ENCODE results near the gene ZBTB34. TPM values are rescaled to one million over a fixed set of nuclear protein-coding genes. Genes with fewer than 3 reads are reported as not detected.

Gene ZBTB34
- total RNA-seq, 1 experiment from 2014 or later = 23.5 TPM

GRCh38 chr9:126856326-126856877 lies 4.0 kb upstream of the ZBTB34 start:
- Histone ChIP-seq H3K27ac (no peak overlapping the region), H3K4me3 (no peak overlapping the region), H3K9me3 (replicated peaks) (no peaks in the 10 kb centered on the region), H3K27me3 (peaks cover 14% of the 10 kb centered on the region; the same call in 1 of the 2 replicates), H3K4me1 (peaks cover 12% of the 10 kb centered on the region; the same call in 1 of the 2 replicates), H3K36me3 (no peaks in the 10 kb centered on the region)
- DNase-seq = no peak

DNA sequence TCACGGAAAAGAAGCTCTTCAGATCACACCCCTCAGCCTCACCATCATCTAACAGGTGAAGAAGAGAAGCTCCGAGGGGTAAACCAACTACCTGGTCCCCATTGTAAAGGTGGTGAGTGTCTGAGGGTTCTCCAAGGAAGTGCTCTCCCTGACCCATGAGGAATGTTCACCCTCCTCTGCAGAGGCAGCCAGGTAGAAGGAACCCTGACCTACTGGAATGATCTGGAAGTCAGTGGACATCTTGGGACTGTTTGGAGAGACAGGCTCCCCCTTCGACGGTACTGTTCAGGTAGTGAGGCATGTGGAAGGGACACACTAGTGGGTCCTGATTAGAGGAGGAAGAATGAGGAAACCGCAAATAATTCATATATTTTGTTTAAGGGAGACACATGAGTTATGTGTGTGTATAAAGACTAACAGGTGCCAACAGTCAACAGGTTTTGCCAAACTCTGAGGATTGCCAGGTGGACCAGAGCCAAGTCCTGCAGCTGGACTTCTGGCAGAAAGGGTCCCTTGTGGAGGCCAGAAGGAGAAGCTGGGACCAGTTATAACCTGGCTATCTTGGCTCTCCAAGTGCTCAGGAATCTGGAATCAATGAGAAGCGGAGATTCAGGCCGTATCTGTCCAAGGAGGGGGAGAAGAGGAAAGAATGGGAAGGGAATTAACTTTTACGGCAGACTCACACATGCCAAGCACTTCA lies 3.0 kb upstream of the ZBTB34 start:
- H3K27ac ChIP-seq = no peak overlapping the region
- peak; percentile 42 to 61 for DNase-seq

DNA sequence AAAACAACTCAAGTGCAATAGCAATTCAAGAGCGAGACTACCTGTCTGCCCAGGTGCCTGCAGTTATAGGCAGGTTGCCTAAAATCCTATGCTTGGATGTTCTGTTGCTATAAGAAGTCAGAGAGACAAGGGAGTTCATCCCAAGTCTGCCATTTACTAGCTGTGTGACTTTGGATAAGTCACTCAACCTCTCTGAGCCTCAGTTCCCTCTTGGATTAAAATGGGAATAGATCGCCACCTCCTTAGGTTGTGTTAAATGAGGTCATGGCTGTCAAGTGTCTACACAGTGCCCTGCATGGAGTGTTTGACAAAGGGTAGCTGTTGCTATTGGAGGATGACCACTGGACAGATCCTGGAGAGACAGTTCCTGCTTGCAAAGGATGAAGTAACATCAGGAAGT lies 1.3 kb upstream of the ZBTB34 start:
- H3K36me3 ChIP-seq = 0 out of 2 replicates have a peak, but pooled peaks cover 2% of the 10 kb centered on the region
- H3K9me3 ChIP-seq (replicated peaks) = no peaks in the 10 kb centered on the region
- no peak overlapping the region for H3K4me3 ChIP-seq
- H3K27me3 ChIP-seq = peaks cover 7% of the 10 kb centered on the region; the same call in 1 of the 2 replicates
- DNase-seq = no peak
- peaks cover 12% of the 10 kb centered on the region; the same call in 1 of the 2 replicates for H3K4me1 ChIP-seq
- no peak overlapping the region for H3K27ac ChIP-seq

More for the DNA sequence above, 3.0 kb upstream of the ZBTB34 start:
- Histone ChIP-seq H3K4me3 (no peak overlapping the region), H3K36me3 (no peaks in the 10 kb centered on the region), H3K27me3 (peaks cover 14% of the 10 kb centered on the region; the same call in 1 of the 2 replicates), H3K4me1 (peaks cover 12% of the 10 kb centered on the region; the same call in 1 of the 2 replicates), H3K9me3 (replicated peaks) (no peaks in the 10 kb centered on the region)

DNA sequence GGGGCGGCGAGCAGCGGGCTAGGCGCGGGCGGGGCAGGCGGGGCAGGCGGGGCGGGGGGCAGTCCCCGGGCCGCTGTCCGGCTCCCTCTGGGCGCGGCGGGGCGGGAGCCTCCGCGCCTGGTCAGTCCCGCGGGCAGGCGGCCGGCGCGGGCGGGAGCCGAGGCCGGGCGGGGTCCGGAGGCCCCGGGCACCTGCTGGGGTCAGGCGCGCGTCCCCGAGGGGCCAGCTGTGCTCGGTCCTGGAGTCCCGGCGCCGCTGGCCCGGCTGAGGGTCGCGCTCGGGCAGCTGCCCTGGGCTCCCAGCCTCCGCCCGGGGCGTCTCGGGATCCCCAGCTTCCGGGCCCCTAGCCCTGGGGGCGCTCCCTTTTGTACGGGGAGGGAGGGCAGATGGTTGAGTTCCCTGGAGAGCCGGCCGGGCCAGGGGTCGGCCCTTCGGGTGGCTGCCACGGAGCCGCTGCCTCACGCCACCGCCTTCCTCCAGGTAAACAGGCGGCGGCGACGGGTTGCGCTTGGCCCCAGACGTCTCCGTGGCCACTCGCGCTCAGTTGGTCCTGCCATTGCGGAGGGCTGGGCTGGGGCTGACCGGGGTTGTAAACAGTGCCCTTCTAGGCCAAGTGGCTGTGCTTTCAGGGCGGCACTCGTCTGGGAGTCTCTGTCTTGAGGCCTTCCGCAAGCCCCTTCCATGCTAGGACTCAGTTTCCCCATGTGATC lies 473 bp downstream of the ZBTB34 start:
- peak overlapping the region; percentile 23; the same call in 1 of the 2 replicates for H3K27ac ChIP-seq
- peaks cover 19% of the 10 kb centered on the region for H3K4me1 ChIP-seq
- H3K27me3 ChIP-seq = peaks cover 7% of the 10 kb centered on the region; the same call in 1 of the 2 replicates
- H3K9me3 ChIP-seq (replicated peaks) = no peaks in the 10 kb centered on the region
- peak overlapping the region; percentile 84 for H3K4me3 ChIP-seq
- peaks cover 7% of the 10 kb centered on the region; the same call in 1 of the 2 replicates for H3K36me3 ChIP-seq
- DNase-seq = peak; percentile 50 to 52

- no peak overlapping the region for H3K27ac ChIP-seq
- peak overlapping the region; percentile 84 for H3K4me3 ChIP-seq
- no peak for DNase-seq
Observed at GRCh38 chr9:126861707-126862103, 1.3 kb downstream of the ZBTB34 start.

GRCh38 chr9:126862104-126862761 lies 1.8 kb downstream of the ZBTB34 start:
- Histone ChIP-seq H3K4me1 (peaks cover 18% of the 10 kb centered on the region), H3K4me3 (no peak overlapping the region), H3K27me3 (peaks cover 7% of the 10 kb centered on the region; the same call in 1 of the 2 replicates), H3K9me3 (replicated peaks) (no peaks in the 10 kb centered on the region), H3K36me3 (peaks cover 14% of the 10 kb centered on the region), H3K27ac (no peak overlapping the region)
- no peak for DNase-seq

More at GRCh38 chr9:126861707-126862103, 1.3 kb downstream of the ZBTB34 start:
- H3K36me3 ChIP-seq = peaks cover 10% of the 10 kb centered on the region
- H3K27me3 ChIP-seq = peaks cover 7% of the 10 kb centered on the region; the same call in 1 of the 2 replicates
- H3K4me1 ChIP-seq = peaks cover 19% of the 10 kb centered on the region
- no peaks in the 10 kb centered on the region for H3K9me3 ChIP-seq (replicated peaks)

DNA sequence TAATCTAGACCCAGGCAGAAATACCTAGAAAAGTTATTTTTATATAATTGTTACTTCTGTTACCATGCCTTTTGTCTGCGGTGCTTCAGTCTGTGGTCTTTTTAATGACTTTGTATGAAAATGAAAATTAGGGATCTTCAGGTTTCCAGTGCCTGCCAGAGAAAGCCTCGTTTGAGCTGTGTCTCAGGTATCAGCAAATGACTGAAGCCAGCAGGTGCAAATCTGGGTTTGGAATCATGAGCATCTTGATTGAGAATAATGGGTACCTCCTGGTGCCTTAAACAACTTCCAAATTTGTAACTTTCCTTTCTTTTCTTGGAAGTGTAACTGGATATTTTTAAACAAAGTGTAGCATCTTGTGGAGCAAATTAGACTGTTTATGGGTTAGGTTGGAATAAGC lies 4.3 kb downstream of the ZBTB34 start:
- Histone ChIP-seq H3K4me3 (no peak overlapping the region), H3K36me3 (peaks cover 14% of the 10 kb centered on the region), H3K9me3 (replicated peaks) (no peaks in the 10 kb centered on the region), H3K4me1 (peaks cover 10% of the 10 kb centered on the region), H3K27me3 (no peaks in the 10 kb centered on the region), H3K27ac (no peak overlapping the region)
- peak; percentile 64 to 82 for DNase-seq

DNA sequence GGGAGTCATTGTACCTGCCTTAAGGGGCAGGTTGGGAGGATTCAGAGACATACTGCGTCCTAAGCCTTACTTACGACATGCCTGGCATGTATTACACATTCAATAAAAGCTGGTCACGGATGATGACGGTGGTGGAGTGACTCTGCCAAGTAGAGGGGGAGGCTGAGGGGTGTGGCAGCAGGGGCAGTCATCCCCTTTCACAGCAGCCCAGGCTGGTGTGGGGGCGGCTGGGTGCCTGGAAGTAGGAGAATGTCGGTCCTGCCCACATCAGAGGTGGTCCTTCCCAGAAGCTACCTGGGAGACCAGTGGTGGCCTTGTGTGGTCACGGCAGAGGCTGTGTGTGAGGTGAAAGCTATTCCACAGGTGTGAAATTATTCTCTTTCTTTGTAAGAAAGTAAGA lies 8.9 kb downstream of the ZBTB34 start:
- no peak overlapping the region for H3K27ac ChIP-seq
- peaks cover 6% of the 10 kb centered on the region; the same call in 1 of the 2 replicates for H3K4me1 ChIP-seq
- H3K36me3 ChIP-seq = peaks cover 10% of the 10 kb centered on the region
- no peaks in the 10 kb centered on the region for H3K27me3 ChIP-seq
- H3K4me3 ChIP-seq = no peak overlapping the region
- DNase-seq = no peak
- H3K9me3 ChIP-seq (replicated peaks) = no peaks in the 10 kb centered on the region

- DNase-seq = no peak
- Histone ChIP-seq H3K4me1 (no peaks in the 10 kb centered on the region), H3K36me3 (peaks cover 3% of the 10 kb centered on the region; the same call in 1 of the 2 replicates), H3K27me3 (no peaks in the 10 kb centered on the region), H3K27ac (no peak overlapping the region), H3K9me3 (replicated peaks) (no peaks in the 10 kb centered on the region), H3K4me3 (no peak overlapping the region)
Observed at GRCh38 chr9:126872516-126872915, 12.1 kb downstream of the ZBTB34 start.

GRCh38 chr9:126874546-126875314 lies 14.3 kb downstream of the ZBTB34 start:
- no peak for DNase-seq
- Histone ChIP-seq H3K4me1 (no peaks in the 10 kb centered on the region), H3K27ac (no peak overlapping the region), H3K9me3 (replicated peaks) (no peaks in the 10 kb centered on the region), H3K4me3 (no peak overlapping the region), H3K36me3 (peaks cover 7% of the 10 kb centered on the region), H3K27me3 (no peaks in the 10 kb centered on the region)

GRCh38 chr9:126875756-126876510 lies 15.5 kb downstream of the ZBTB34 start:
- peaks cover 11% of the 10 kb centered on the region for H3K36me3 ChIP-seq
- no peak overlapping the region for H3K27ac ChIP-seq
- no peaks in the 10 kb centered on the region for H3K27me3 ChIP-seq
- no peaks in the 10 kb centered on the region for H3K4me1 ChIP-seq
- H3K4me3 ChIP-seq = no peak overlapping the region
- H3K9me3 ChIP-seq (replicated peaks) = no peaks in the 10 kb centered on the region
- DNase-seq = no peak

DNA sequence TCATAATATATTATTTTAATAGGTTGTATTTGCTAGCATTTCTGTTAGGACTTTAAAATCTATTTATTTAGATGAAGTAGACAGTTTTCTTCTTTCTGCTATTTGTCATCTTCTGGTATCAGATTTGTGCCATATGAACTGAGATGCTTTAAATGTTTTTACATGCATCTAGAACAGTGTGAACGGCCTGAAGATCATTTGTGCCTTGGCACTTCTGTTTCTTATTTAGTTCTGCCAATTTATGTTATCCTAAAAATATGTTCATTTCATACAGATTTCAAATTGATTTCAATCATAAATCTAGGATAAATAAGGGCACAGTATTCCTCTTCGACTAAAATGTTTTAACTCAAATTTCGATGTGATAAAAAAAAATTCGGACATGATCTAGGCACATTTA lies 16.1 kb downstream of the ZBTB34 start:
- DNase-seq = no peak
- Histone ChIP-seq H3K4me3 (no peak overlapping the region), H3K27ac (no peak overlapping the region), H3K36me3 (peaks cover 11% of the 10 kb centered on the region), H3K4me1 (no peaks in the 10 kb centered on the region), H3K27me3 (no peaks in the 10 kb centered on the region), H3K9me3 (replicated peaks) (no peaks in the 10 kb centered on the region)

DNA sequence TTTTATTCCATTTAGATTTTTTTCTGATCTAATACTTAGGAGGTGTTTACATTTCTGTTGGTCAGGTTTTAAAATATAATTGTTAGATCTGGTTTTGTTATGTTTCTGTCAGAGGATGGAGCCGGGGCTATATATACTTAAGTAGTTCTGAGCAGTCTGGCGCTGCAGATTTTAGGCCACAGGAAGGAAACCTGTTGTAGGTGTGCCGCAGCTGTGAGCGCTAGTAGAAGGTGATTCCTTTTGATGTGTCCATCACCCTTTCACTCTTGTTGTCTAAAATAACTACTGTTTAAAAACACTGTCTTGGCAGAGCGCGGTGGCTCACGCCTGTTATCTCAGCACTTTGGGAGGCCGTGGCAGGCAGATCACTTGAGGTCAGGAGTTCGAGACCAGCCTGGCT lies 17.0 kb downstream of the ZBTB34 start:
- Histone ChIP-seq H3K4me1 (no peaks in the 10 kb centered on the region), H3K9me3 (replicated peaks) (no peaks in the 10 kb centered on the region), H3K27ac (no peak overlapping the region), H3K4me3 (no peak overlapping the region), H3K36me3 (peaks cover 11% of the 10 kb centered on the region), H3K27me3 (no peaks in the 10 kb centered on the region)
- no peak for DNase-seq
